Measurements from ENCODE around the gene SLC2A4RG. TPM values are rescaled to one million over a fixed set of nuclear protein-coding genes. Genes with fewer than 3 reads are reported as not detected.
A peak's percentile ranks its signal among the peaks of the same experiment; 100 is the strongest.

The SLC2A4RG gene
- total RNA-seq, 1 donor from 2014 or later: 65.6 TPM

DNA sequence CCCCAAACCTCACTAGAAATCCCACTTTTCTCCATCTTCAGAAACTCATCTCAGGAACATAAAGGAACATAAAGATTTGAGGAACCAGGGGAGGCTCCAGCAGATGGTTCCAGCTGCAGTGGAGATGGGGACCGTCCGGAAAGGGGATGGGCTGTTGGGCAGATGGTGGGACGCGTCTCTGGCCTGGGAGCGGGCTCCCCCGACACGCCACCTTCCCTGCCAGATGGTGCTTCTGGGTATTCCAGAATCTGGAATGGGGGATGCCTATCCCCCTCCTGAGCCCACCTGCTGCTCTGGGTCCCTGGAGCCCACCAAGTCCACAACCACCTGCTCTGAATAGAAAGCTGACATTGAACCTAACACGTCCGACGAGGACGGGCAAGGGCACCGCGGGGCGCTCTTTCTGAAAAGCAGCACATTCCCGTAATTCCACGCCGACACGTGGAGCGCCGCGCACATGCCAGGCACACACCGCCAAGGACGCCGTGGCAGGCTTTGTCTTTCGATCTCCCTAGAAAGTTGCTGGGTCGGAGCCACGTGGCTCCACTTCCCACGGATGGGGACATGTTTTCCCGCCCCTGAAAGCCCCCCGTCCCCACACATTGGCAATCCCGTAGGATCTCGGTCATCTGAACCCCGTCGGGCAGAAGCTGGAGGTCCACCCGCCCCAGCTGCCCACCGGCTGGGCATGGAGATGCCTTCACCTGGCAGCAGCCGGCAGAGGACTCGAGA, 27.3 kb downstream of the SLC2A4RG start:
- no peak overlapping the region for H3K27ac ChIP-seq (ENCODE audit: low read depth, low read length)
- peaks cover 14% of the 10 kb centered on the region for H3K36me3 Mint-ChIP-seq (ENCODE audit: low read depth, unreplicated experiment)
- H3K4me3 Mint-ChIP-seq (ENCODE audit: unreplicated experiment): no peak overlapping the region
- H3K79me2 ChIP-seq (ENCODE audit: insufficient read depth, low read length): no peaks in the 10 kb centered on the region
- no peaks in the 10 kb centered on the region for H3K4me1 ChIP-seq (ENCODE audit: insufficient read depth, low read length)
- TF ChIP-seq CTCF (IDR thresholded peaks at IDR 0.05; ENCODE audit: insufficient read depth, low read depth, low read length): no peak
- no peak for TF ChIP-seq EZH2 (IDR thresholded peaks at IDR 0.05; ENCODE audit: insufficient read depth, low read length)
- no peaks in the 10 kb centered on the region for H4K20me1 ChIP-seq (ENCODE audit: insufficient read depth, low read length)
- DNase-seq (ENCODE audit: low read depth) (no peak), FAIRE-seq (no peak)
- no peaks in the 10 kb centered on the region for H3K9me3 ChIP-seq (ENCODE audit: insufficient read depth, low read depth, low read length)
- H3K4me3 ChIP-seq (ENCODE audit: insufficient read depth, low read depth, low read length): no peak overlapping the region
- no peaks in the 10 kb centered on the region for H3K9me3 Mint-ChIP-seq (ENCODE audit: unreplicated experiment)
- H3K27me3 Mint-ChIP-seq (ENCODE audit: low read depth, unreplicated experiment): no peaks in the 10 kb centered on the region
- H3K36me3 ChIP-seq (ENCODE audit: insufficient read depth, low read length): no peaks in the 10 kb centered on the region
- no peaks in the 10 kb centered on the region for H3K4me1 Mint-ChIP-seq (ENCODE audit: low read depth, unreplicated experiment)
- H2AFZ ChIP-seq (ENCODE audit: low read depth, low read length): no peak overlapping the region
- H3K27ac Mint-ChIP-seq (ENCODE audit: unreplicated experiment): peak overlapping the region; percentile 34
- H3K9ac ChIP-seq (ENCODE audit: low read length): no peak overlapping the region
- H3K4me2 ChIP-seq (ENCODE audit: low read length): no peak overlapping the region
- no peaks in the 10 kb centered on the region for H3K27me3 ChIP-seq (ENCODE audit: insufficient read depth, low read length)

DNA sequence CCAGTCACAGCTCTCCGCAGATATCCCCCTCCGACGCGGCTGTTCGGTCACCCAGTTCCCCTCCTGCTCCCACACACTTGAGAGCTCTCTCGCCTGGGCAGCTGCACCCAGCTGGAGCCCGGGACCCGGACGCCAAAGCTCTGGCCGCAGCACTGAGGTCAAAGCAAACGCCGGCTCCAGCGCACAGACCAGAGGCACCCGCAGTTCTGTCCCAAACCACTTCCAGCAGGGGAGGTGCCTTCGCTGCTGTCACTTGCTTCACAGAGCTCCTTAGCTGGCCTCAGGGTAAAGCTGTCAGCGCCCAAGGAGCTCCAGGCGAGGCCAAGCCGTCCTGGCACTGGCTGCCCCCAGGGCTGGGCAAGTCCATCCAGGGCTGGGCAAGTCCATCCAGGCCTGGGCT, 27.9 kb downstream of the SLC2A4RG start:
- no peak for FAIRE-seq
- no peak for DNase-seq (ENCODE audit: low read depth)
- Histone ChIP-seq H3K36me3 (ENCODE audit: insufficient read depth, low read length) (no peaks in the 10 kb centered on the region), H3K4me3 (ENCODE audit: insufficient read depth, low read depth, low read length) (no peak overlapping the region), H3K27ac (ENCODE audit: low read depth, low read length) (no peak overlapping the region), H4K20me1 (ENCODE audit: insufficient read depth, low read length) (no peaks in the 10 kb centered on the region), H3K27me3 (ENCODE audit: insufficient read depth, low read length) (no peaks in the 10 kb centered on the region), H3K79me2 (ENCODE audit: insufficient read depth, low read length) (no peaks in the 10 kb centered on the region), H3K9me3 (ENCODE audit: insufficient read depth, low read depth, low read length) (no peaks in the 10 kb centered on the region), H3K9ac (ENCODE audit: low read length) (no peak overlapping the region), H3K4me1 (ENCODE audit: insufficient read depth, low read length) (no peaks in the 10 kb centered on the region), H3K4me2 (ENCODE audit: low read length) (no peak overlapping the region), H2AFZ (ENCODE audit: low read depth, low read length) (no peak overlapping the region)
- TF ChIP-seq EZH2 (IDR thresholded peaks at IDR 0.05; ENCODE audit: insufficient read depth, low read length): no peak
- TF ChIP-seq CTCF (IDR thresholded peaks at IDR 0.05; ENCODE audit: insufficient read depth, low read depth, low read length): no peak
- H3K4me3 Mint-ChIP-seq (ENCODE audit: unreplicated experiment): no peak overlapping the region
- no peak overlapping the region for H3K27ac Mint-ChIP-seq (ENCODE audit: unreplicated experiment)
- H3K4me1 Mint-ChIP-seq (ENCODE audit: low read depth, unreplicated experiment): no peaks in the 10 kb centered on the region
- peaks cover 14% of the 10 kb centered on the region for H3K36me3 Mint-ChIP-seq (ENCODE audit: low read depth, unreplicated experiment)
- H3K27me3 Mint-ChIP-seq (ENCODE audit: low read depth, unreplicated experiment): no peaks in the 10 kb centered on the region
- H3K9me3 Mint-ChIP-seq (ENCODE audit: unreplicated experiment): no peaks in the 10 kb centered on the region

DNA sequence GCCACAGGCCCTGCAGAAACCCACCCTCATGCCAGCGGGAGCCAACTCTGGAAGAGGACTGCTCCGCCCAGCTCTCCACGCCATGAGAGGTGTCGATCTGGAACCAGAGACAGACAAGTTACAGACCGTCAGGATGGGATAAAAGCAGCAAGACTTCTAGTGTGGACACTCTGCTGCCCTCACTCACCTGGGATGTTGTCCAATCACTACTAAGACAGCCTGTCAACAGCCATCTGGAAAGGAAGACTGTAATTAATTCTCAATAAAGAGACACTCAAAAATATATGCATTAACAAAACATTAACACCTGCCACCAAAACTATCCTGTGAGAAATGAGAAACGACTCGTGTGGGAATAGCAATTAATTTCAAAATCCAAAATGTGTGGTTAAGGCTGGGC, 28.3 kb downstream of the SLC2A4RG start:
- no peaks in the 10 kb centered on the region for H3K9me3 ChIP-seq (ENCODE audit: insufficient read depth, low read depth, low read length)
- no peaks in the 10 kb centered on the region for H3K79me2 ChIP-seq (ENCODE audit: insufficient read depth, low read length)
- no peak overlapping the region for H3K27ac ChIP-seq (ENCODE audit: low read depth, low read length)
- no peak overlapping the region for H3K9ac ChIP-seq (ENCODE audit: low read length)
- no peaks in the 10 kb centered on the region for H3K9me3 Mint-ChIP-seq (ENCODE audit: unreplicated experiment)
- H3K36me3 ChIP-seq (ENCODE audit: insufficient read depth, low read length): no peaks in the 10 kb centered on the region
- H3K4me3 Mint-ChIP-seq (ENCODE audit: unreplicated experiment): no peak overlapping the region
- no peaks in the 10 kb centered on the region for H3K27me3 Mint-ChIP-seq (ENCODE audit: low read depth, unreplicated experiment)
- no peaks in the 10 kb centered on the region for H4K20me1 ChIP-seq (ENCODE audit: insufficient read depth, low read length)
- DNase-seq (ENCODE audit: low read depth): no peak
- no peak overlapping the region for H3K4me2 ChIP-seq (ENCODE audit: low read length)
- no peaks in the 10 kb centered on the region for H3K27me3 ChIP-seq (ENCODE audit: insufficient read depth, low read length)
- TF ChIP-seq CTCF (IDR thresholded peaks at IDR 0.05; ENCODE audit: insufficient read depth, low read depth, low read length): no peak
- TF ChIP-seq EZH2 (IDR thresholded peaks at IDR 0.05; ENCODE audit: insufficient read depth, low read length): no peak
- H3K36me3 Mint-ChIP-seq (ENCODE audit: low read depth, unreplicated experiment): peaks cover 12% of the 10 kb centered on the region
- no peak overlapping the region for H2AFZ ChIP-seq (ENCODE audit: low read depth, low read length)
- no peak for FAIRE-seq
- no peak overlapping the region for H3K27ac Mint-ChIP-seq (ENCODE audit: unreplicated experiment)
- H3K4me3 ChIP-seq (ENCODE audit: insufficient read depth, low read depth, low read length): no peak overlapping the region
- no peaks in the 10 kb centered on the region for H3K4me1 ChIP-seq (ENCODE audit: insufficient read depth, low read length)
- H3K4me1 Mint-ChIP-seq (ENCODE audit: low read depth, unreplicated experiment): peaks cover under 1% of the 10 kb centered on the region
